Aorta (tissue), 5 donors: ENCODE measurements around the gene DCPS. TPM values are rescaled to one million over a fixed set of nuclear protein-coding genes. Genes with fewer than 3 reads are reported as not detected.
"Not testable (repeated sequence)": the region's sequence is repeated elsewhere in the genome, so short reads cannot be mapped to it uniquely, and the experiment has no call there.

Experiments
- ATAC-seq: fragments of 200-7000 bp; cut with Tn5 transposase; one replicate; pipeline ENCODE4 v1.9.1; 2022; ENCODE audit warnings: moderate library complexity; ENCODE audit not compliant: low FRiP score
- DNase-seq, 2 donors: peaks; one replicate each; pipeline ENCODE4 v3.0.0-alpha.2; 2020
- H3K27ac ChIP-seq, 2 donors: one replicate each; pipeline ENCODE4 v1.5.1; 2013; ENCODE audit warnings: low read length in 2 of 2, mild to moderate bottlenecking in 2 of 2, moderate library complexity in 2 of 2, control low read depth in 1 of 2, inconsistent platforms in 1 of 2, low read depth in 1 of 2
- H3K27me3 ChIP-seq, 2 donors: one replicate each; pipeline ENCODE4 v1.6.1; 2013; ENCODE audit warnings: control low read depth in 1 of 2, low read length in 1 of 2, mild to moderate bottlenecking in 1 of 2, moderate library complexity in 1 of 2; ENCODE audit not compliant: insufficient read depth in 2 of 2, control insufficient read depth in 1 of 2
- H3K36me3 ChIP-seq, 2 donors: one replicate each; pipeline ENCODE4 v1.6.1; 2013; ENCODE audit warnings: control low read depth in 1 of 2, low read length in 1 of 2, mild to moderate bottlenecking in 1 of 2; ENCODE audit not compliant: insufficient read depth in 2 of 2, control insufficient read depth in 1 of 2
- H3K4me1 ChIP-seq, 2 donors: one replicate each; pipeline ENCODE4 v1.6.1; 2013; ENCODE audit warnings: low read length in 2 of 2, control low read depth in 1 of 2, mild to moderate bottlenecking in 1 of 2, moderate library complexity in 1 of 2; ENCODE audit not compliant: insufficient read depth in 2 of 2, control insufficient read depth in 1 of 2
- H3K4me3 ChIP-seq, 2 donors: one replicate each; pipeline ENCODE4 v1.5.1; 2013; ENCODE audit warnings: low read length in 2 of 2, control low read depth in 1 of 2, mild to moderate bottlenecking in 1 of 2
- H3K9me3 ChIP-seq: one replicate; pipeline ENCODE4 v1.6.1; 2013; ENCODE audit warnings: mild to moderate bottlenecking, low read length; ENCODE audit not compliant: control insufficient read depth
- WGBS, 2 donors: extraction: QIAGEN DNeasy Blood & Tissue Kit; methylation state at CpG; one replicate each; pipeline ENCODE4 v1.1.7; 2013; 5-methylcytosine and 5-hydroxymethylcytosine counted together
- intact Hi-C, 2 donors: fragments of 100-400 bp; cut with DNase I; formaldehyde crosslinking; loops; one replicate each; pipeline versions ENCODE4 v1.14.2 to v1.15.0; 2022
- polyA plus RNA-seq, 2 donors: library from polyadenylated mRNA; stranded (reverse); fragments of 200-250 nt; gene quantifications; one replicate each; pipeline ENCODE4 v1.2.3, GENCODE V29; 2013
- total RNA-seq, 2 donors: library from RNA; stranded (reverse); fragmentation: NEBNext Ultra II Directional; extraction: Animal tissue kit (Norgen Biotek cat#: 25700); gene quantifications; one replicate each; pipeline ENCODE4 v1.2.1, GENCODE V29; 2021
- donor health status: healthy with polysubstance abuse.
- donor health status: Bipolar disorder and iron deficiency.
- donor health status: DM: no; HTN: no; CAD: no.
- donor health status: DM: no; HTN: no; CAD: no.
- donor health status: DM: yes; HTN: yes; CAD: no.

Gene DCPS
- total and polyA plus RNA-seq, 4 donors: 7.9 to 9.9 (median 9.3) TPM

GRCh38 chr11:126361400-126361799 lies 57.5 kb downstream of the DCPS start:
- ATAC-seq: no peak
- WGBS, 2 donors: 84 to 94% methylated on average over 5 of the region's 5 CpGs
- H3K9me3 ChIP-seq: no peaks in the 10 kb centered on the region
- H3K4me3 ChIP-seq: no peak overlapping the region
- DNase-seq: peak; percentile 26 to 57
- intact Hi-C loops: no loop called here
- H3K4me1 ChIP-seq: peaks cover 0 to 5% of the 10 kb centered on the region in 2 donors
- H3K27ac ChIP-seq: no peak overlapping the region
- H3K36me3 ChIP-seq: no peaks in the 10 kb centered on the region
- H3K27me3 ChIP-seq: no peaks in the 10 kb centered on the region

DNA sequence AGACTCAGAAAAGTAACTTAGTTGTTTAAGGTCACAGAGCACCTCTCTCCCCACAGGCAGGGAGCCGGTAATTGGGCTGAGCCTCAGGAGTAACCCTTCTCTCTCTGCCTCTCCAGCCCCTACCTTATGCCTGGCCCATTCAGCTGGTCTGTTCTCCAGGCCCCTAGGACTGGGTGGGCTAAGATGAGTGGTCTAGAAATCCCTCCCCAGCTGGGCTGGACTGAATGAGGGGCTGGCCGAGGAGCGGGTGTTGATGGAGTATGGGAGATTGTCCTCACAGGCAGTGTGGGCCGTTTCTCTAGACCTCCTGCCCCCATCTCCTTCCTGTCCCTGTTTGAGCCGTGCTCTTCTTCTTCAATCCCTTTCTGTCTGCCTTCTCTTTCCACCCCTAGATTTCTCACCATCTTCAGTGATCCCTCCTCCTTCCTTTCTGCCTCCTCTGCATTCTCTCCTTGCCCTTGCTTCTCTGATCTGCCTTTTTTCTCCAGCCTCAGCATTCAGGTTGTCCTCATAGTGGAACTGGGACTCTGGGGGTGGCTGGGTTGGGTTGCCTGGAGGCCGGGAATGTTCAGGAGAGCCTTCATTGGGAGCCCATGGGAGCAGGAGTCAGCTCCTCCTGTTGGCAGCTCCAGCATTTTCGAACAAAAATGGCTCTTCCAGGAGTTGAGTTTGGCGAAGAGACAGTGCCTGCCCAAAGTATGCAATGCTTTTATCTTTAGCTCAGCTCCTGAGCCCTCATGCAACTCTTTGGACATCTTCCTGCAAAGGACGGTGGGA lies 59.2 kb downstream of the DCPS start:
- ATAC-seq: no peak
- H3K27ac ChIP-seq: no peak overlapping the region
- intact Hi-C loops: no loop called here

GRCh38 chr11:126363706-126364248 lies 59.9 kb downstream of the DCPS start:
- WGBS, 2 donors: 91 to 96% methylated on average over 10 of the region's 10 CpGs

More for the DNA sequence above, 59.2 kb downstream of the DCPS start:
- H3K27me3 ChIP-seq: no peaks in the 10 kb centered on the region
- WGBS, 2 donors: 76 to 80% methylated on average over 8 to 9 of the region's 9 CpGs
- peak; percentile 9 to 32 for DNase-seq
- no peaks in the 10 kb centered on the region for H3K36me3 ChIP-seq
- no peaks in the 10 kb centered on the region for H3K4me1 ChIP-seq
- H3K4me3 ChIP-seq: no peak overlapping the region
- H3K9me3 ChIP-seq: no peaks in the 10 kb centered on the region

GRCh38 chr11:126364735-126365134 lies 60.9 kb downstream of the DCPS start:
- peak in 1 of 2 donors; percentile 5 for DNase-seq
- H3K4me3 ChIP-seq, H3K36me3 ChIP-seq, H3K27me3 ChIP-seq, ATAC-seq, intact Hi-C loops, H3K9me3 ChIP-seq, H3K27ac ChIP-seq, H3K4me1 ChIP-seq: not testable (repeated sequence)
- WGBS, 2 donors: 65 to 86% methylated on average over 3 to 5 of the region's 9 CpGs

More at GRCh38 chr11:126363706-126364248, 59.9 kb downstream of the DCPS start:
- Histone ChIP-seq H3K36me3 (no peaks in the 10 kb centered on the region), H3K9me3 (no peaks in the 10 kb centered on the region), H3K27me3 (no peaks in the 10 kb centered on the region), H3K27ac (no peak overlapping the region), H3K4me1 (no peaks in the 10 kb centered on the region), H3K4me3 (no peak overlapping the region)
- intact Hi-C loops: no loop called here
- DNase-seq (peak; percentile 25 to 42), ATAC-seq (no peak)

DNA sequence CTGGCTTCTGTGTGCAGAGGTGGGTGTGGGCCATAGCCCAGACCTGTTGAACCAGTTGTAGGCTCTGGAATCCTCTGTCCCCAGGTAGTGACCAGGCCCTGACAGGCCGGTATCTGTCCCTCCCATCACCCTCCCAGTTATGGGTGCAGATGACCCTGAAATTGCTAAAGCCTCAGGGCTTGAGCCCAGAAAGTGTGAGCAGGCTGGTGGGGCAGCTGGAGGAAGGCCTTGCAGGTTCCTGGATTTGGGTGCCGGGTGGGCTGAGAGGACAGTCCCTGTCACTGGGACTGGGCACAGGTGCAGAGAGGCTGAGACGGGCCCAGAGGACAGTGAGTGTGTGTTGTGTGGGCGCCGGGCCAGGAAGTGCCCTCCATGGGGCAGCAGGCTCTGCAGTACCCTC lies 61.6 kb downstream of the DCPS start:
- 72 to 84% methylated on average over 5 of the region's 5 CpGs for WGBS, 2 donors
- H3K36me3 ChIP-seq, H3K27ac ChIP-seq, ATAC-seq, intact Hi-C loops, H3K9me3 ChIP-seq, H3K4me3 ChIP-seq, H3K4me1 ChIP-seq, H3K27me3 ChIP-seq: not testable (repeated sequence)
- peak; percentile 44 to 51 for DNase-seq

GRCh38 chr11:126366064-126366822 lies 62.4 kb downstream of the DCPS start:
- no peaks in the 10 kb centered on the region for H3K27me3 ChIP-seq
- 55 to 60% methylated on average over 17 to 19 of the region's 19 CpGs for WGBS, 2 donors
- no peaks in the 10 kb centered on the region for H3K4me1 ChIP-seq
- DNase-seq: peak; percentile 37 to 63
- intact Hi-C loops: no loop called here
- H3K4me3 ChIP-seq: no peak overlapping the region
- no peaks in the 10 kb centered on the region for H3K36me3 ChIP-seq
- H3K9me3 ChIP-seq: no peaks in the 10 kb centered on the region
- H3K27ac ChIP-seq: no peak overlapping the region
- no peak for ATAC-seq

GRCh38 chr11:126366823-126367654 lies 63.2 kb downstream of the DCPS start:
- DNase-seq: peak; percentile 27 to 49
- not testable (repeated sequence) for ATAC-seq, H3K27ac ChIP-seq

DNA sequence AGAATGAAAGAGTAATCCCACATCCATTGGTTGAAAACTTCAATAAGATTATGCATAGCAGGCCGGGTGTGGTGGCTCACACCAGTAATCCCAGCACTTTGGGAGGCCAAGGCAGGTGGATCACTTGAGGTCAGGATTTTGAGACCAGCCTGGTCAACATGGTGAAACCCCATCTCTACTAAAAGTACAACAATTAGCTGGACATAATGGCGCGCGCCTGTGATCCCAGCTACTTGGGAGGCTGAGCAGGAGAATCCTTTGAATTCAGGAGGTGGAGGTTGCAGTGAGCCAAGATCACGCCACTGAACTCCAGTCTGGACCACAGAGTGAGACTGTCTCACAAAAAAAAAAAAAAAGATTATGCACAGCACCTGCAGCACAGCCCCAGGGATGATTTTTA lies 63.9 kb downstream of the DCPS start:
- H3K9me3 ChIP-seq, ATAC-seq, H3K4me1 ChIP-seq, H3K27ac ChIP-seq, H3K27me3 ChIP-seq, H3K36me3 ChIP-seq, H3K4me3 ChIP-seq, DNase-seq, intact Hi-C loops: not testable (repeated sequence)
- WGBS, 2 donors: 98 to 99% methylated on average over 5 of the region's 5 CpGs

More at GRCh38 chr11:126366823-126367654, 63.2 kb downstream of the DCPS start:
- H3K4me3 ChIP-seq, H3K4me1 ChIP-seq, H3K9me3 ChIP-seq, H3K27me3 ChIP-seq, H3K36me3 ChIP-seq, intact Hi-C loops: not testable (repeated sequence)
- 82 to 83% methylated on average over 12 to 14 of the region's 14 CpGs for WGBS, 2 donors
